Calu3 (cell line): ENCODE measurements around the gene AFAP1L2. TPM values are rescaled to one million over a fixed set of nuclear protein-coding genes. Genes with fewer than 3 reads are reported as not detected.

Experiments
- BruUV-seq: library from RNA; stranded (reverse); fragments of 400-500 nt; replicated peaks from 2 replicates; lab custom pipeline; 2021; lab: Mats Ljungman, UMichigan
- CTCF ChIA-PET: fragments of 300-600 bp; sonication (Branson Sonifier 250); formaldehyde crosslinking; loops from one replicate; lab custom pipeline; 2022; ENCODE audit warnings: antibody characterized with exemption; lab: Charles Lee
- DNase-seq: peaks from one replicate; pipeline ENCODE4 v3.0.0; 2022
- H3K27ac Mint-ChIP-seq: one replicate; pipeline ENCODE4 v1.8.0; 2022; ENCODE audit warnings: mixed read lengths; ENCODE audit not compliant: unreplicated experiment
- H3K27me3 Mint-ChIP-seq: one replicate; pipeline ENCODE4 v1.8.0; 2022; ENCODE audit warnings: mixed read lengths; ENCODE audit not compliant: unreplicated experiment
- H3K36me3 Mint-ChIP-seq: one replicate; pipeline ENCODE4 v1.8.0; 2022; ENCODE audit warnings: mild to moderate bottlenecking, moderate library complexity, mixed read lengths; ENCODE audit not compliant: insufficient read depth, unreplicated experiment
- H3K4me1 Mint-ChIP-seq: one replicate; pipeline ENCODE4 v1.8.0; 2022; ENCODE audit warnings: mild to moderate bottlenecking, low read depth, mixed read lengths; ENCODE audit not compliant: unreplicated experiment
- H3K4me3 Mint-ChIP-seq: one replicate; pipeline ENCODE4 v1.8.0; 2022; ENCODE audit warnings: mild to moderate bottlenecking, low read depth, moderate library complexity, mixed read lengths; ENCODE audit not compliant: unreplicated experiment
- H3K9me3 Mint-ChIP-seq: one replicate; pipeline ENCODE4 v1.8.0; 2022; ENCODE audit warnings: low read depth, mixed read lengths; ENCODE audit not compliant: unreplicated experiment
- intact Hi-C: fragments of 100-400 bp; cut with micrococcal nuclease; formaldehyde crosslinking; loops from one replicate; pipeline ENCODE4 v1.10.0; 2022; ENCODE audit not compliant: unreplicated experiment
- total RNA-seq: library from RNA; stranded (reverse); gene quantifications from 2 replicates; pipeline ENCODE4 v1.2.3, GENCODE V29; 2022
- TF ChIP-seq, protein P1 (sequence below): fragments of 200-600 bp; IDR thresholded peaks from one replicate; pipeline ENCODE4 v1.8.0; 2022; ENCODE audit warnings: antibody characterized with exemption; ENCODE audit not compliant: unreplicated experiment

The AFAP1L2 gene
- total RNA-seq, 1 experiment from 2014 or later, result 0.76 TPM

DNA sequence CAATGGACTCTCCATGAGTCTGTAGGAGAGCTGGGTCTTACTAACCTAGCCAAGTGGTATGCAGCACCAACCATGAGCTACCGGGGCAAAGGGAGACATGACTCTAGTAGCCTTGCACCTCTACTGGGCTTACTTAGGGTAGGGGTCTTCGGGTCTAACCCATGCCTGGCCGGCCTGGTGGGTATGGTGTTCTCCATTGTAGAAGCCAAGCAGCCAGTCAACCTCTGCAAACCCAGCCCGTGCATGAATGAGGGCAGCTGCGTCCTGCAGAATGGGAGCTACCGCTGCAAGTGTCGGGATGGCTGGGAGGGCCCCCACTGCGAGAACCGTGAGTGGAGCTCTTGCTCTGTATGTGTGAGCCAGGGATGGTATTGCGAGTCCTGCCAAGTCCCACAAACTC is 114.3 kb downstream of the AFAP1L2 start:
- H3K9me3 Mint-ChIP-seq, result no peaks in the 10 kb centered on the region
- no peak overlapping the region for H3K27ac Mint-ChIP-seq
- no peaks in the 10 kb centered on the region for H3K36me3 Mint-ChIP-seq
- BruUV-seq, result no TSS peak
- intact Hi-C loops, result no loop called here
- H3K27me3 Mint-ChIP-seq, result no peaks in the 10 kb centered on the region
- H3K4me3 Mint-ChIP-seq, result no peak overlapping the region
- CTCF ChIA-PET, result interaction anchor here (0.6 to 0.7 kb wide), 2 partner anchors 172 to 344 kb away, joined by 4 to 7 read pairs; no protein-coding TSS in a partner anchor
- no peaks in the 10 kb centered on the region for H3K4me1 Mint-ChIP-seq
- no peak for DNase-seq
- TF ChIP-seq, protein P1, sequence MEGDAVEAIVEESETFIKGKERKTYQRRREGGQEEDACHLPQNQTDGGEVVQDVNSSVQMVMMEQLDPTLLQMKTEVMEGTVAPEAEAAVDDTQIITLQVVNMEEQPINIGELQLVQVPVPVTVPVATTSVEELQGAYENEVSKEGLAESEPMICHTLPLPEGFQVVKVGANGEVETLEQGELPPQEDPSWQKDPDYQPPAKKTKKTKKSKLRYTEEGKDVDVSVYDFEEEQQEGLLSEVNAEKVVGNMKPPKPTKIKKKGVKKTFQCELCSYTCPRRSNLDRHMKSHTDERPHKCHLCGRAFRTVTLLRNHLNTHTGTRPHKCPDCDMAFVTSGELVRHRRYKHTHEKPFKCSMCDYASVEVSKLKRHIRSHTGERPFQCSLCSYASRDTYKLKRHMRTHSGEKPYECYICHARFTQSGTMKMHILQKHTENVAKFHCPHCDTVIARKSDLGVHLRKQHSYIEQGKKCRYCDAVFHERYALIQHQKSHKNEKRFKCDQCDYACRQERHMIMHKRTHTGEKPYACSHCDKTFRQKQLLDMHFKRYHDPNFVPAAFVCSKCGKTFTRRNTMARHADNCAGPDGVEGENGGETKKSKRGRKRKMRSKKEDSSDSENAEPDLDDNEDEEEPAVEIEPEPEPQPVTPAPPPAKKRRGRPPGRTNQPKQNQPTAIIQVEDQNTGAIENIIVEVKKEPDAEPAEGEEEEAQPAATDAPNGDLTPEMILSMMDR, result no peak

DNA sequence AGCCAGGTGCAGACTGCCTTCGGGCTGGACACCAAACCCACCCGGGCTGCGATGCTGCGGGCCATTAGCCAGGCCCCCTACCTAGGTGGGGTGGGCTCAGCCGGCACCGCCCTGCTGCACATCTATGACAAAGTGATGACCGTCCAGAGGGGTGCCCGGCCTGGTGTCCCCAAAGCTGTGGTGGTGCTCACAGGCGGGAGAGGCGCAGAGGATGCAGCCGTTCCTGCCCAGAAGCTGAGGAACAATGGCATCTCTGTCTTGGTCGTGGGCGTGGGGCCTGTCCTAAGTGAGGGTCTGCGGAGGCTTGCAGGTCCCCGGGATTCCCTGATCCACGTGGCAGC is 115.2 kb downstream of the AFAP1L2 start:
- Mint-ChIP-seq H3K27me3 (no peaks in the 10 kb centered on the region), H3K4me1 (no peaks in the 10 kb centered on the region), H3K9me3 (no peaks in the 10 kb centered on the region), H3K4me3 (no peak overlapping the region), H3K27ac (no peak overlapping the region), H3K36me3 (no peaks in the 10 kb centered on the region)
- CTCF ChIA-PET, result no interaction called here
- no TSS peak for BruUV-seq
- TF ChIP-seq, protein P1, result no peak
- intact Hi-C loops, result no loop called here
- no peak for DNase-seq

DNA sequence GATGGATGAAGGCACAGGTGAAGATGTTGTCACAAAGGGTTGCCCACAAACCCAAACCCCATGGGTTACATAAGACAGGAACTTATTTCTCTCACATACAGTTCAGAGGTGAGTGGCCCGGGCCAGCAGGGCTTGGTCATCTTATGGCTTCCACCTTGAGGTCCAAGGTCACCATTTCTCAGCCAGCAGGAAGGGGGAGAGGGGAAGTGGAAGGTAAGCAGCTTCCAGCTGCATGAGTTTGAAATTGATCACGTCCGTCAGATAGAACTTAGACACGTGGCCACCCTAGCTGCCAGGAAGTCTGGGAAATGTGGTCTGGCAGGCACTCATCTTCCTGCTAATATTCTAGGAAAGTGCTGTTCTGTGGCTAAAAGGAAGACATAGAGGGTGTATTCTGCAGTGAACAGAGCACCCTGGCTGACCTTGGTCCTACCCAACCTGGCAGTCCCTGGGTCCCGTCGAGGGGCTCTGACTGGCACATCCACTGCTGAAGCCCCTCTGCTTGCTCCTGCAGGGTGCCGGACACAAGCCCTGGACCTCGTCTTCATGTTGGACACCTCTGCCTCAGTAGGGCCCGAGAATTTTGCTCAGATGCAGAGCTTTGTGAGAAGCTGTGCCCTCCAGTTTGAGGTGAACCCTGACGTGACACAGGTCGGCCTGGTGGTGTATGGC is 115.7 kb downstream of the AFAP1L2 start:
- TF ChIP-seq, protein P1, result no peak
- H3K9me3 Mint-ChIP-seq, result no peaks in the 10 kb centered on the region
- no peak overlapping the region for H3K27ac Mint-ChIP-seq
- no peaks in the 10 kb centered on the region for H3K27me3 Mint-ChIP-seq
- BruUV-seq, result no TSS peak
- H3K36me3 Mint-ChIP-seq, result no peaks in the 10 kb centered on the region
- CTCF ChIA-PET, result no interaction called here
- no peak for DNase-seq
- intact Hi-C loops, result no loop called here
- H3K4me3 Mint-ChIP-seq, result no peak overlapping the region
- H3K4me1 Mint-ChIP-seq, result no peaks in the 10 kb centered on the region

DNA sequence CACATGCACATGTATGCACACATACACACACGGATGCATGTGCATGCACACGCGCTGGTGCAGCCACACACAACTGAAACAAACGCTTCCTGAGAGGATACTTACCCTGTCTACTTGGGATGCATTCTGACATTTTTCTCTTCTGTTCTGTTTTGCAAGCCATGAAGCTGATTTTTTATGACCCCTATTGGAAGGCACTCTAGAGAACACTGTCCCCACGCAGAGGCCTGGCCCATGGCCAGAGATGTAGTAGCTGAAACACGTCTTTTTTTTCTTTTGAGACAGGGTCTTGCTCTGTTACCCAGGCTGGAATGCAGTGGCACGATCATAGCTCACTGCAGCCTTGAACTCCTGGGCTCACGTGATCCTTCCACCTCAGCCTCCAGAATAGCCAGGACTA is 117.4 kb downstream of the AFAP1L2 start:
- Mint-ChIP-seq H3K36me3 (no peaks in the 10 kb centered on the region), H3K9me3 (no peaks in the 10 kb centered on the region), H3K4me3 (no peak overlapping the region), H3K4me1 (no peaks in the 10 kb centered on the region), H3K27me3 (no peaks in the 10 kb centered on the region), H3K27ac (no peak overlapping the region)
- DNase-seq, result no peak
- intact Hi-C loops, result no loop called here
- TF ChIP-seq, protein P1, result no peak
- CTCF ChIA-PET, result no interaction called here
- no TSS peak for BruUV-seq
